HCT116 (cell line): ENCODE results near the gene EWSR1. TPM values are rescaled to one million over a fixed set of nuclear protein-coding genes. Genes with fewer than 3 reads are reported as not detected.
A peak's percentile ranks its signal among the peaks of the same experiment; 100 is the strongest.

Source experiments
- ATAC-seq: fragments of 200-7000 bp; cut with Tn5 transposase; 2 replicates; pipeline ENCODE4 v1.9.1; 2020; ENCODE audit warnings: mild to moderate bottlenecking, moderate library complexity
- BruUV-seq: library from RNA; stranded (reverse); fragments of 400-500 nt; replicated peaks from 2 replicates; lab custom pipeline; 2021; lab: Mats Ljungman, UMichigan
- CTCF ChIA-PET: fragments of 300-600 bp; sonication (Branson Sonifier 250); formaldehyde crosslinking; loops from one replicate; lab custom pipeline; 2021; ENCODE audit warnings: antibody characterized with exemption; lab: Charles Lee
- POLR2A ChIA-PET: fragments of 300-600, 350-600 bp; sonication (Branson Sonifier 250); formaldehyde crosslinking; loops from one replicate; lab custom pipeline; 2021; ENCODE audit warnings: antibody characterized with exemption; lab: Charles Lee
- RAD21 ChIA-PET, 2 experiments: fragments of 300-600 bp; sonication (Branson Sonifier 250); formaldehyde crosslinking; loops; one replicate each; lab custom pipeline; 2023; ENCODE audit warnings: low total read pairs in 2 of 2; ENCODE audit not compliant: uncharacterized antibody in 2 of 2, unreplicated experiment in 2 of 2, low non-redundant PET in 1 of 2; lab: Charles Lee
- DNase-seq: peaks from one replicate; pipeline ENCODE4 v3.0.0-alpha.2; 2010; ENCODE audit warnings: low read depth, low spot score
- H2AFZ ChIP-seq: fragments of 200-600 bp; shearing (Covaris generic), sonication (generic); 2 replicates; pipeline ENCODE4 v1.6.1; 2017; ENCODE audit warnings: low read depth, mixed run types, mixed read lengths, antibody characterized with exemption, low read length; ENCODE audit not compliant: poor library complexity, severe bottlenecking
- H3K27ac ChIP-seq: 2 replicates; pipeline ENCODE4 v1.5.1; 2012; ENCODE audit warnings: low read depth, low read length
- H3K27me3 ChIP-seq: fragments of 200-600 bp; sonication (generic); 2 replicates; pipeline ENCODE4 v1.6.1; 2016; ENCODE audit warnings: mixed run types, low read length, mixed read lengths; ENCODE audit not compliant: insufficient read depth
- H3K36me3 ChIP-seq, 2 experiments: fragments of 200-500 bp in 1 of 2; fragments of 200-600 bp in 1 of 2; sonication (Bioruptor generic) in 1 of 2; sonication (generic) in 1 of 2; 2 replicates each; pipeline versions ENCODE4 v1.5.1 to v1.6.1; 2014 to 2016; ENCODE audit warnings: low read length in 2 of 2, inconsistent platforms in 1 of 2, mixed read lengths in 1 of 2, mixed run types in 1 of 2; ENCODE audit not compliant: insufficient read depth in 2 of 2, control insufficient read depth in 1 of 2
- H3K4me1 ChIP-seq, 2 experiments: fragments of 200-600 bp in 1 of 2; sonication (generic) in 1 of 2; 2 replicates each; pipeline versions ENCODE4 v1.5.1 to v1.6.1; 2012 to 2017; ENCODE audit warnings: low read length in 2 of 2, inconsistent platforms in 1 of 2, mild to moderate bottlenecking in 1 of 2, mixed read lengths in 1 of 2, mixed run types in 1 of 2, moderate library complexity in 1 of 2; ENCODE audit not compliant: insufficient read depth in 2 of 2, control insufficient read depth in 1 of 2
- H3K4me2 ChIP-seq: fragments of 200-600 bp; sonication (generic); 2 replicates; pipeline ENCODE4 v1.6.1; 2017; ENCODE audit warnings: mixed run types, low read length, mixed read lengths
- H3K4me3 ChIP-seq, 2 experiments: fragments of 200-600 bp in 1 of 2; sonication (generic) in 1 of 2; replicated peaks in 1 of 2; 2 replicates each; pipeline ENCODE4 v1.5.1; 2011 to 2016; ENCODE audit warnings: low read length in 2 of 2, control low read depth in 1 of 2, low read depth in 1 of 2, mild to moderate bottlenecking in 1 of 2, mixed read lengths in 1 of 2, mixed run types in 1 of 2
- H3K79me2 ChIP-seq: fragments of 200-600 bp; sonication (generic); 2 replicates; pipeline ENCODE4 v1.6.1; 2017; ENCODE audit warnings: mild to moderate bottlenecking, mixed run types, low read length, moderate library complexity, mixed read lengths; ENCODE audit not compliant: insufficient read depth
- H3K9ac ChIP-seq: fragments of 200-600 bp; sonication (generic); 2 replicates; pipeline ENCODE4 v1.6.1; 2016; ENCODE audit warnings: low read length, mixed read lengths
- H3K9me2 ChIP-seq: fragments of 200-600 bp; sonication (generic), shearing (Covaris generic); 2 replicates; pipeline ENCODE4 v1.6.1; 2017; ENCODE audit warnings: mixed run types, mild to moderate bottlenecking, moderate library complexity; ENCODE audit not compliant: insufficient read depth
- H3K9me3 ChIP-seq, 2 experiments: fragments of 200-500 bp in 1 of 2; fragments of 200-600 bp in 1 of 2; sonication (Bioruptor generic) in 1 of 2; sonication (generic) in 1 of 2; 2 replicates each; pipeline ENCODE4 v1.6.1; 2014 to 2017; ENCODE audit warnings: low read length in 2 of 2, mixed read lengths in 2 of 2, inconsistent platforms in 1 of 2, low read depth in 1 of 2, mild to moderate bottlenecking in 1 of 2, mixed run types in 1 of 2, moderate library complexity in 1 of 2; ENCODE audit not compliant: control insufficient read depth in 1 of 2, insufficient read depth in 1 of 2
- H4K20me1 ChIP-seq: fragments of 200-600 bp; sonication (generic), shearing (Covaris generic); 2 replicates; pipeline ENCODE4 v1.6.1; 2017; ENCODE audit warnings: mixed run types, mild to moderate bottlenecking, moderate library complexity; ENCODE audit not compliant: insufficient read depth
- CBX3 ChIP-seq: IDR thresholded peaks from 2 replicates; pipeline ENCODE4 v1.6.1; 2012; ENCODE audit warnings: low read depth
- CEBPB ChIP-seq: IDR thresholded peaks from 2 replicates; pipeline ENCODE4 v1.6.1; 2012; ENCODE audit warnings: low read depth
- EGR1 ChIP-seq: IDR thresholded peaks from 2 replicates; pipeline ENCODE4 v1.6.1; 2012; ENCODE audit warnings: low read depth
- EZH2 ChIP-seq: fragments of 200-600 bp; sonication (generic); IDR thresholded peaks from 2 replicates; pipeline ENCODE4 v1.6.1; 2017; ENCODE audit warnings: antibody characterized with exemption, mixed run types
- EZH2phosphoT487 ChIP-seq: fragments of 200-600 bp; IDR thresholded peaks from 2 replicates; pipeline ENCODE4 v1.6.1; 2018; ENCODE audit warnings: antibody characterized with exemption, borderline replicate concordance
- FOSL1 ChIP-seq: IDR thresholded peaks from 2 replicates; pipeline ENCODE4 v1.6.1; 2012; ENCODE audit warnings: low read depth
- POLR2A ChIP-seq: IDR thresholded peaks from 2 replicates; pipeline ENCODE4 v1.7.0; 2011; ENCODE audit warnings: borderline replicate concordance; ENCODE audit not compliant: insufficient read depth, insufficient read length; ENCODE audit errors: extremely low read depth
- POLR2AphosphoS5 ChIP-seq: IDR thresholded peaks from 2 replicates; pipeline ENCODE4 v1.6.1; 2011; ENCODE audit warnings: mild to moderate bottlenecking, low read depth, low read length, moderate library complexity
- RAD21 ChIP-seq: IDR thresholded peaks from 2 replicates; pipeline ENCODE4 v1.6.1; 2012; ENCODE audit warnings: low read depth, mild to moderate bottlenecking
- SIN3A ChIP-seq: IDR thresholded peaks from 2 replicates; pipeline ENCODE4 v1.6.1; 2012; ENCODE audit warnings: low read depth
- SP1 ChIP-seq: IDR thresholded peaks from 2 replicates; pipeline ENCODE4 v1.6.1; 2012; ENCODE audit warnings: low read depth
- TCF7L2 ChIP-seq: IDR thresholded peaks from 2 replicates; pipeline ENCODE4 v1.7.0; 2011; ENCODE audit warnings: borderline replicate concordance, inconsistent platforms; ENCODE audit not compliant: insufficient read depth, insufficient read length; ENCODE audit errors: extremely low read depth
- YY1 ChIP-seq: IDR thresholded peaks from 2 replicates; pipeline ENCODE4 v1.6.1; 2011; ENCODE audit warnings: low read length, low read depth, moderate library complexity, mild to moderate bottlenecking; ENCODE audit not compliant: insufficient replicate concordance; ENCODE audit errors: extremely low read depth
- ZFX ChIP-seq: fragments of 450-650 bp; IDR thresholded peaks from 2 replicates; pipeline ENCODE4 v1.6.1; 2017
- ZNF274 ChIP-seq: fragments of 200-500 bp; sonication (Bioruptor generic); IDR thresholded peaks from 2 replicates; pipeline ENCODE4 v1.6.1; 2014; ENCODE audit warnings: mild to moderate bottlenecking, low read depth, low read length, inconsistent platforms
- intact Hi-C: fragments of 100-400 bp; cut with micrococcal nuclease; formaldehyde crosslinking; loops from 2 replicates; pipeline ENCODE4 v1.10.0; 2022
- total RNA-seq: library from RNA; stranded (reverse); gene quantifications from one replicate; pipeline ENCODE4 v1.2.1, GENCODE V29; 2021; ENCODE audit not compliant: unreplicated experiment
- TF ChIP-seq, protein P1 (sequence below): IDR thresholded peaks from 2 replicates; pipeline ENCODE4 v1.6.1; 2012
- TF ChIP-seq, protein P2 (sequence below): IDR thresholded peaks from 2 replicates; pipeline ENCODE4 v1.6.1; 2011; ENCODE audit warnings: mild to moderate bottlenecking, low read length, moderate library complexity; ENCODE audit not compliant: insufficient replicate concordance; ENCODE audit errors: extremely low read depth
- TF ChIP-seq, protein P3 (sequence below): IDR thresholded peaks from 2 replicates; pipeline ENCODE4 v1.6.1; 2012; ENCODE audit warnings: low read depth

The EWSR1 gene
- total RNA-seq, 1 experiment from 2014 or later = 335 TPM

DNA sequence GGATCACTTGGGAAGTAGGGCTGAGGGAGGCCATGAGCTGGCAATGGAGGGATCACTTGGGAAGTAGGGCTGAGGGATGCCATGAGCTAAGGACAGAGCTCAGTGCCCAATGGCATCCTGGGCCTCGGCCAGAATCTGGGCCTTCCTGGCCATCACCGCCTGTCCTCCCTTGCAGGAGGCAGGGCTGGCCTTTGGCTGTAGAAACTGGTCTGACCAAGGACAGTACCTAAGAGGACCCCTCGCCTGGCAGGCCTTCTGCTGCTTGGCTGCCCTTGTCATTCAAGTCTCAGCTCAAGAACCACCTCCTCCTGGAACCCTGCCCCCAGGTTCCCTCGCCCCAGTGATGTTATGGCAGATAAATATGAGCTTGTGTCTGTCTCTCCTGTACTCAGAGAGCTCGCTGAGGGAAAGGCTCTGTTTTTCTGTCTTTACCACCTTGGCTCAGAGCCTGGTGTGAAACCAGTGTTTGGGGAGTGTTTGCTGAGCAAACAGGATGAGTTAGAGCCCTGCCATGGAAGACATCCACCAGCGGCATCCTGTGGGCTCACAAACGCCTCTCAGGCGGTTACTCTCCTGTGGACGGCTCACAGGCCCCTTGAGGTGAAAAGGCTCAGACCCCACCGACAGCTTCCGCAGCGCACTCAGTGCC lies 66.8 kb downstream of the EWSR1 start:
- POLR2A ChIA-PET = no interaction called here
- intact Hi-C loops = no loop called here
- Histone ChIP-seq H3K27ac (no peak overlapping the region), H4K20me1 (no peaks in the 10 kb centered on the region), H2AFZ (no peak overlapping the region), H3K36me3 (peaks cover 12 to 18% of the 10 kb centered on the region in 2 experiments), H3K4me3 (no peak overlapping the region), H3K4me2 (no peak overlapping the region), H3K27me3 (no peaks in the 10 kb centered on the region), H3K9ac (no peak overlapping the region), H3K9me2 (no peaks in the 10 kb centered on the region)
- no peak for DNase-seq
- ATAC-seq = peak; percentile 16; the same call in 1 of the 2 replicates
- TF ChIP-seq, protein P1, sequence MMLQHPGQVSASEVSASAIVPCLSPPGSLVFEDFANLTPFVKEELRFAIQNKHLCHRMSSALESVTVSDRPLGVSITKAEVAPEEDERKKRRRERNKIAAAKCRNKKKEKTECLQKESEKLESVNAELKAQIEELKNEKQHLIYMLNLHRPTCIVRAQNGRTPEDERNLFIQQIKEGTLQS = no peak
- TF ChIP-seq SIN3A = no peak
- TF ChIP-seq ZFX = no peak
- no peak for TF ChIP-seq EGR1
- TF ChIP-seq SP1 = no peak
- no peak for TF ChIP-seq RAD21
- no peak for TF ChIP-seq FOSL1
- no peak for TF ChIP-seq CBX3
- no peak for TF ChIP-seq EZH2
- TF ChIP-seq, protein P2, sequence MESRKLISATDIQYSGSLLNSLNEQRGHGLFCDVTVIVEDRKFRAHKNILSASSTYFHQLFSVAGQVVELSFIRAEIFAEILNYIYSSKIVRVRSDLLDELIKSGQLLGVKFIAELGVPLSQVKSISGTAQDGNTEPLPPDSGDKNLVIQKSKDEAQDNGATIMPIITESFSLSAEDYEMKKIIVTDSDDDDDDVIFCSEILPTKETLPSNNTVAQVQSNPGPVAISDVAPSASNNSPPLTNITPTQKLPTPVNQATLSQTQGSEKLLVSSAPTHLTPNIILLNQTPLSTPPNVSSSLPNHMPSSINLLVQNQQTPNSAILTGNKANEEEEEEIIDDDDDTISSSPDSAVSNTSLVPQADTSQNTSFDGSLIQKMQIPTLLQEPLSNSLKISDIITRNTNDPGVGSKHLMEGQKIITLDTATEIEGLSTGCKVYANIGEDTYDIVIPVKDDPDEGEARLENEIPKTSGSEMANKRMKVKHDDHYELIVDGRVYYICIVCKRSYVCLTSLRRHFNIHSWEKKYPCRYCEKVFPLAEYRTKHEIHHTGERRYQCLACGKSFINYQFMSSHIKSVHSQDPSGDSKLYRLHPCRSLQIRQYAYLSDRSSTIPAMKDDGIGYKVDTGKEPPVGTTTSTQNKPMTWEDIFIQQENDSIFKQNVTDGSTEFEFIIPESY = no peak
- no peak for TF ChIP-seq POLR2A
- TF ChIP-seq POLR2AphosphoS5 = no peak
- TF ChIP-seq CEBPB = no peak
- TF ChIP-seq, protein P3, sequence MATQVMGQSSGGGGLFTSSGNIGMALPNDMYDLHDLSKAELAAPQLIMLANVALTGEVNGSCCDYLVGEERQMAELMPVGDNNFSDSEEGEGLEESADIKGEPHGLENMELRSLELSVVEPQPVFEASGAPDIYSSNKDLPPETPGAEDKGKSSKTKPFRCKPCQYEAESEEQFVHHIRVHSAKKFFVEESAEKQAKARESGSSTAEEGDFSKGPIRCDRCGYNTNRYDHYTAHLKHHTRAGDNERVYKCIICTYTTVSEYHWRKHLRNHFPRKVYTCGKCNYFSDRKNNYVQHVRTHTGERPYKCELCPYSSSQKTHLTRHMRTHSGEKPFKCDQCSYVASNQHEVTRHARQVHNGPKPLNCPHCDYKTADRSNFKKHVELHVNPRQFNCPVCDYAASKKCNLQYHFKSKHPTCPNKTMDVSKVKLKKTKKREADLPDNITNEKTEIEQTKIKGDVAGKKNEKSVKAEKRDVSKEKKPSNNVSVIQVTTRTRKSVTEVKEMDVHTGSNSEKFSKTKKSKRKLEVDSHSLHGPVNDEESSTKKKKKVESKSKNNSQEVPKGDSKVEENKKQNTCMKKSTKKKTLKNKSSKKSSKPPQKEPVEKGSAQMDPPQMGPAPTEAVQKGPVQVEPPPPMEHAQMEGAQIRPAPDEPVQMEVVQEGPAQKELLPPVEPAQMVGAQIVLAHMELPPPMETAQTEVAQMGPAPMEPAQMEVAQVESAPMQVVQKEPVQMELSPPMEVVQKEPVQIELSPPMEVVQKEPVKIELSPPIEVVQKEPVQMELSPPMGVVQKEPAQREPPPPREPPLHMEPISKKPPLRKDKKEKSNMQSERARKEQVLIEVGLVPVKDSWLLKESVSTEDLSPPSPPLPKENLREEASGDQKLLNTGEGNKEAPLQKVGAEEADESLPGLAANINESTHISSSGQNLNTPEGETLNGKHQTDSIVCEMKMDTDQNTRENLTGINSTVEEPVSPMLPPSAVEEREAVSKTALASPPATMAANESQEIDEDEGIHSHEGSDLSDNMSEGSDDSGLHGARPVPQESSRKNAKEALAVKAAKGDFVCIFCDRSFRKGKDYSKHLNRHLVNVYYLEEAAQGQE = no peak
- TF ChIP-seq TCF7L2 = no peak
- TF ChIP-seq EZH2phosphoT487 = no peak
- TF ChIP-seq ZNF274 = no peak
- TF ChIP-seq YY1 = no peak
- TF ChIP-seq, all 23 proteins: peak for 0
- ChIA-PET RAD21 (no interaction called here), CTCF (no interaction called here)
- no peaks in the 10 kb centered on the region for H3K79me2 ChIP-seq
- H3K4me1 ChIP-seq = no peaks in the 10 kb centered on the region; a peak in 1 of 4 replicates
- BruUV-seq = no TSS peak
- no peaks in the 10 kb centered on the region for H3K9me3 ChIP-seq
